GM10266 (cell line): Measurements from ENCODE around the gene FAT3.

Source experiments
- DNase-seq: peaks from one replicate; pipeline ENCODE4 v3.0.0; 2012; ENCODE audit errors: extremely low spot score
- CTCF ChIP-seq: IDR thresholded peaks from 2 replicates; pipeline ENCODE4 v1.5.1; 2012; ENCODE audit warnings: mild to moderate bottlenecking, low read depth; ENCODE audit not compliant: control insufficient read depth, insufficient read depth; ENCODE audit errors: missing control alignments

FAT3 gene

GRCh38 chr11:92249156-92249753, 24.6 kb downstream of the FAT3 start:
- DNase-seq = no peak
- no peak for TF ChIP-seq CTCF

- no peak for DNase-seq
- TF ChIP-seq CTCF = no peak
Measured at GRCh38 chr11:92251980-92252379, 27.4 kb downstream of the FAT3 start.

- no peak for TF ChIP-seq CTCF
- no peak for DNase-seq
Measured at GRCh38 chr11:92253421-92253820, 28.8 kb downstream of the FAT3 start.

GRCh38 chr11:92253945-92254344, 29.3 kb downstream of the FAT3 start:
- DNase-seq = no peak
- TF ChIP-seq CTCF = no peak

- TF ChIP-seq CTCF = no peak
- DNase-seq = no peak
Measured at GRCh38 chr11:92257536-92257935, 32.9 kb downstream of the FAT3 start.

GRCh38 chr11:92259861-92260260, 35.2 kb downstream of the FAT3 start:
- no peak for DNase-seq
- TF ChIP-seq CTCF = no peak

- no peak for DNase-seq
- TF ChIP-seq CTCF = no peak
Measured at GRCh38 chr11:92264350-92264749, 39.7 kb downstream of the FAT3 start.
